Smooth muscle cell (in vitro differentiated cells): ENCODE measurements around the gene CIROP. TPM values are rescaled to one million over a fixed set of nuclear protein-coding genes. Genes with fewer than 3 reads are reported as not detected.
A peak's percentile ranks its signal among the peaks of the same experiment; 100 is the strongest.

ENCODE experiments used
- DNase-seq: peaks from one replicate; lab custom pipeline; 2025; ENCODE audit not compliant: unreplicated experiment; lab: John Stamatoyannopoulos, UW
- H2AFZ ChIP-seq: fragments of 200-600 bp; sonication (generic); 2 replicates; pipeline ENCODE4 v1.6.0; 2016; ENCODE audit warnings: antibody characterized with exemption, low read depth, mild to moderate bottlenecking
- H3F3A ChIP-seq: fragments of 200-600 bp; sonication (generic); 2 replicates; pipeline ENCODE4 v1.6.0; 2017; ENCODE audit warnings: antibody characterized with exemption, low read depth
- H3K27ac ChIP-seq: fragments of 200-600 bp; sonication (generic); 2 replicates; pipeline ENCODE4 v1.5.1; 2016; ENCODE audit warnings: low read depth, mild to moderate bottlenecking
- H3K27me3 ChIP-seq: fragments of 200-600 bp; sonication (generic); 2 replicates; pipeline ENCODE4 v1.6.1; 2016; ENCODE audit warnings: low read depth, mild to moderate bottlenecking
- H3K36me3 ChIP-seq: fragments of 200-600 bp; sonication (generic); 2 replicates; pipeline ENCODE4 v1.5.1; 2016; ENCODE audit warnings: low read depth
- H3K4me1 ChIP-seq: fragments of 200-600 bp; sonication (generic); 2 replicates; pipeline ENCODE4 v1.5.1; 2016; ENCODE audit warnings: low read depth
- H3K4me2 ChIP-seq: fragments of 200-600 bp; sonication (generic); 2 replicates; pipeline ENCODE4 v1.6.0; 2016; ENCODE audit warnings: mild to moderate bottlenecking
- H3K4me3 ChIP-seq: fragments of 200-600 bp; sonication (generic); 2 replicates; pipeline ENCODE4 v1.5.1; 2016; ENCODE audit warnings: mild to moderate bottlenecking
- H3K79me2 ChIP-seq: fragments of 200-600 bp; sonication (generic); 2 replicates; pipeline ENCODE4 v1.6.0; 2016; ENCODE audit warnings: low read depth, mild to moderate bottlenecking
- H3K9ac ChIP-seq: fragments of 200-600 bp; sonication (generic); 2 replicates; pipeline ENCODE4 v1.6.0; 2016; ENCODE audit warnings: low read depth
- H3K9me3 ChIP-seq: fragments of 200-600 bp; sonication (generic); replicated peaks from 2 replicates; pipeline ENCODE4 v1.5.1; 2016; ENCODE audit warnings: low read depth
- H4K20me1 ChIP-seq: fragments of 200-600 bp; sonication (generic); 2 replicates; pipeline ENCODE4 v1.6.0; 2016; ENCODE audit warnings: low read depth
- WGBS: methylation state at CpG from one replicate; pipeline ENCODE4 v1.1.7; 2016; ENCODE audit warnings: low lambda C conversion rate; 5-methylcytosine and 5-hydroxymethylcytosine counted together
- polyA plus RNA-seq: library from polyadenylated mRNA; unstranded; fragments of >200 nt; fragmentation: Nextera tagmentation; extraction: Ambion mirVana; gene quantifications from 2 replicates; pipeline ENCODE4 v1.2.1, GENCODE V29; 2016
- total RNA-seq: library from RNA; depleted of rRNA; stranded (reverse); fragments of >200 nt; gene quantifications from 2 replicates; pipeline ENCODE4 v1.2.3, GENCODE V29; 2014
- TF ChIP-seq, protein P1 (sequence below): fragments of 200-600 bp; sonication (generic); IDR thresholded peaks from 2 replicates; pipeline ENCODE4 v1.5.1; 2017; ENCODE audit warnings: borderline replicate concordance, mild to moderate bottlenecking, antibody characterized with exemption; ENCODE audit not compliant: insufficient read depth, poor library complexity, severe bottlenecking

CIROP gene
- total and polyA plus RNA-seq, 2 experiments from 2014 or later: not detected

DNA sequence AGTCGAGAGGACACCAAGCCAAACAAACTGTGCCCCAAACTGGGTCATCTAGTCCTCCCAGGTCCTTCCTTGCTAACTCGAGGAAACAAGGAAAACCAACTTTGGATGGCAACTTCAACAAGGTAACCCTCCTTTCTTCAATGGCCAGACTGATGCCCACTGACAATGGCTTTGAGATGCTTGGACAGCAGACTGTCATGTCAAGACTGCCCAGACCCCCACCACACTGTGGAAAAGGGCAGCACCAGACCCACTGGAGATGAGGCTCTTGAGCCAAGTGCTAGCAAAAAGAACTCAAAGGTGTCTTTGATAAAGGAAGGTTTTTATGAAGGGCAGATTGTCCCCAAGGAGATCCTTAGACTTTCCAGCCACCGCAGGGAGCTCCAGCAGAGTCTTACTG, 38.4 kb downstream of the CIROP start:
- H3K79me2 ChIP-seq: peaks cover 54% of the 10 kb centered on the region

DNA sequence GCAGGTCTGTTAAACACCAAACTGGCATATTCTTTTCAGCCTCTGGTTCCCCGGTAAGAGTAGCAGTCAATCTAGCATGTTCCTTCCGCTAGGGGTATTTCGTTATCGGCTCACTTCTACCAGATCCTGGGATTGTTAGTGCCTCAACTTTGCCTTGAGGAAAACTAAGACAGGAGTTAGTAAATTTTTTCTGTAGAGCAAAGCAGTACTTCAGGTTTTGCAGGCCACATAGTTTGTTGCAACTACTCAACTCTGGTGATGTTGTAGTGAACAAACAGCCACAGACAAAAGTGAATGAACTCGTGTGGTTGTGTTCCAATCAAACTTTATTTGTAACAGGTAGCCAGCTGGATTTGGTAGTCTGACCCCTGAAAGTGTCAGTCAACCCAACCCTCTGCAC, 41.2 kb downstream of the CIROP start:
- Histone ChIP-seq H3K36me3 (peaks cover 7% of the 10 kb centered on the region), H3F3A (peaks cover 59% of the 10 kb centered on the region), H3K4me3 (no peak overlapping the region), H3K27ac (peak overlapping the region; percentile 76), H4K20me1 (peaks cover 61% of the 10 kb centered on the region), H3K27me3 (no peaks in the 10 kb centered on the region), H3K4me1 (peaks cover 6% of the 10 kb centered on the region), H2AFZ (no peak overlapping the region), H3K79me2 (peaks cover 40% of the 10 kb centered on the region), H3K9me3 (no peaks in the 10 kb centered on the region), H3K4me2 (no peak overlapping the region), H3K9ac (no peak overlapping the region)
- WGBS: 71% methylated on average over 5 of the region's 5 CpGs
- TF ChIP-seq, protein P1, sequence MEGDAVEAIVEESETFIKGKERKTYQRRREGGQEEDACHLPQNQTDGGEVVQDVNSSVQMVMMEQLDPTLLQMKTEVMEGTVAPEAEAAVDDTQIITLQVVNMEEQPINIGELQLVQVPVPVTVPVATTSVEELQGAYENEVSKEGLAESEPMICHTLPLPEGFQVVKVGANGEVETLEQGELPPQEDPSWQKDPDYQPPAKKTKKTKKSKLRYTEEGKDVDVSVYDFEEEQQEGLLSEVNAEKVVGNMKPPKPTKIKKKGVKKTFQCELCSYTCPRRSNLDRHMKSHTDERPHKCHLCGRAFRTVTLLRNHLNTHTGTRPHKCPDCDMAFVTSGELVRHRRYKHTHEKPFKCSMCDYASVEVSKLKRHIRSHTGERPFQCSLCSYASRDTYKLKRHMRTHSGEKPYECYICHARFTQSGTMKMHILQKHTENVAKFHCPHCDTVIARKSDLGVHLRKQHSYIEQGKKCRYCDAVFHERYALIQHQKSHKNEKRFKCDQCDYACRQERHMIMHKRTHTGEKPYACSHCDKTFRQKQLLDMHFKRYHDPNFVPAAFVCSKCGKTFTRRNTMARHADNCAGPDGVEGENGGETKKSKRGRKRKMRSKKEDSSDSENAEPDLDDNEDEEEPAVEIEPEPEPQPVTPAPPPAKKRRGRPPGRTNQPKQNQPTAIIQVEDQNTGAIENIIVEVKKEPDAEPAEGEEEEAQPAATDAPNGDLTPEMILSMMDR: no peak
- no peak for DNase-seq

More for the DNA sequence above, 38.4 kb downstream of the CIROP start:
- Histone ChIP-seq H4K20me1 (peaks cover 73% of the 10 kb centered on the region), H3K9me3 (no peaks in the 10 kb centered on the region), H3K4me1 (peaks cover 16% of the 10 kb centered on the region), H2AFZ (no peak overlapping the region), H3K27ac (no peak overlapping the region), H3K27me3 (no peaks in the 10 kb centered on the region), H3K9ac (no peak overlapping the region), H3F3A (peaks cover 53% of the 10 kb centered on the region), H3K36me3 (peaks cover 7% of the 10 kb centered on the region), H3K4me2 (no peak overlapping the region), H3K4me3 (no peak overlapping the region)
- 89% methylated on average over 3 of the region's 3 CpGs for WGBS
- no peak for DNase-seq
- TF ChIP-seq, protein P1: no peak

DNA sequence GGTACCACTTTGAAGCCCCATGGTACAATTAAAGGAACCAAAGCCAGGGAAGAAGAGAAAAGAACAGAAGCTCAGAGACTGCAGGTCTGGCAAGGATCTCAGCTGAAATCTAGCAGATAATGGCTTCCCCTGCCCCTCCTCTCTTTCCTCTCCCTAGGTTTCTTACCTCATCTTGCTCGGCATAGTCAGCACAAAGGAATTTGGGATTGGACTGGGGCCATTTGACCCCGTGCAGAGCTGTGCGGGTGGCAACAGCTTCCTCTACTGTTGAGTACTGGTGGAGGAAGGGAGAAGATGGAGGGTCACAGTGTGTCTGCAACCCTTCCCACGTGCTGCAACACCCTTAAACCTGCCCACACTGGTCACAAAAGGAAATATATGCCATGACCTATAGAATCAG, 42.8 kb downstream of the CIROP start:
- no peaks in the 10 kb centered on the region for H3K4me1 ChIP-seq
- no peak overlapping the region for H3K4me3 ChIP-seq
- H2AFZ ChIP-seq: no peak overlapping the region
- peaks cover 45% of the 10 kb centered on the region for H4K20me1 ChIP-seq
- H3K9me3 ChIP-seq: no peaks in the 10 kb centered on the region
- peaks cover 64% of the 10 kb centered on the region for H3F3A ChIP-seq
- H3K9ac ChIP-seq: no peak overlapping the region
- H3K27me3 ChIP-seq: no peaks in the 10 kb centered on the region
- no peak for DNase-seq
- peaks cover 7% of the 10 kb centered on the region for H3K36me3 ChIP-seq
- H3K27ac ChIP-seq: peak overlapping the region; percentile 76
- H3K4me2 ChIP-seq: peak overlapping the region; percentile 55
- TF ChIP-seq, protein P1: no peak
- peaks cover 24% of the 10 kb centered on the region for H3K79me2 ChIP-seq
- WGBS: 5% methylated on average over 4 of the region's 4 CpGs

DNA sequence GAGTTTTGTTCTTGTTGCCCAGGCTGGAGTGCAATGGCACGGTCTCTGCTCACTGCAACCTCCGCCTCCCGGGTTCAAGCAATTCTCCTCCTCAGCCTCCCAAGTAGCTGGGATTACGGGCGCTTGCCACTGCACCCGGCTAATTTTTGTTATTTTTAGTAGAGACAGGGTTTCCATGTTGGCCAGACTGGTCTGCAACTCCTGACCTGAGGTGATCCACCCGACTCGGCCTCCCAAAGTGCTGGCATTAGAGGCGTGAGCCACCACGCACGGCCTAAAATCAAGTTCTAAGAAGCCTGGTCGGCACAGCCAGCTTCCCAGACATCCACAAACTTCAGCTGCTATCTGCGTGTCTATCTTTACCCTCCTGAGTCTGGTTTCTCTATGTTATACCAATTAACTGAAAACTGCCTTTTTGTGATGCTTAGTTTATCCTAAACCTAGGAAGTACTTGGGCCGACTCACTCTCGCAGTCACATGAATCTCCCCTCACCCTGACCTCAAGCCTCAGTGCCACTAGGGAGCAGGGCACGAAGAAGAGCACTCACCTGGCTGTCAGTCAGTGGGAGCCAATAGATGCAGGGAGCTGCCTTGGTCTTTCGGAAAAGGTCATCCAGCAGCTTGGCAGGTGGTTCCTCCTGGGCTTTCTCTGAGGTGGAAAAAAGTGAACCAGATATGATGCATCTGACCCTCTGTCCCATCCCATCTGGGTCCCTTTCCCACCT, 44.1 kb downstream of the CIROP start:
- TF ChIP-seq, protein P1: no peak
- H3K9me3 ChIP-seq: no peaks in the 10 kb centered on the region
- no peak overlapping the region for H2AFZ ChIP-seq
- no peak overlapping the region for H3K9ac ChIP-seq
- H3K36me3 ChIP-seq: peaks cover 2% of the 10 kb centered on the region
- DNase-seq: no peak
- peaks cover 32% of the 10 kb centered on the region for H4K20me1 ChIP-seq
- H3K79me2 ChIP-seq: peaks cover 11% of the 10 kb centered on the region
- no peak overlapping the region for H3K4me3 ChIP-seq
- H3K27ac ChIP-seq: peak overlapping the region; percentile 38
- peaks cover 64% of the 10 kb centered on the region for H3F3A ChIP-seq
- no peaks in the 10 kb centered on the region for H3K27me3 ChIP-seq
- 94% methylated on average over 17 of the region's 17 CpGs for WGBS
- H3K4me2 ChIP-seq: no peak overlapping the region
- peaks cover 5% of the 10 kb centered on the region for H3K4me1 ChIP-seq
